Dedifferentiated amniotic fluid mesenchymal stem cell (primary cell): ENCODE measurements around the gene POGZ.
"Not testable (repeated sequence)": the region's sequence is repeated elsewhere in the genome, so short reads cannot be mapped to it uniquely, and the experiment has no call there.

Experiments used
- DNase-seq: peaks from one replicate; pipeline ENCODE4 v3.0.0-alpha.2; 2016; ENCODE audit errors: extremely low spot score

The POGZ gene

GRCh38 chr1:151476083-151476482 is 16.8 kb upstream of the POGZ start:
- DNase-seq: no peak

DNA sequence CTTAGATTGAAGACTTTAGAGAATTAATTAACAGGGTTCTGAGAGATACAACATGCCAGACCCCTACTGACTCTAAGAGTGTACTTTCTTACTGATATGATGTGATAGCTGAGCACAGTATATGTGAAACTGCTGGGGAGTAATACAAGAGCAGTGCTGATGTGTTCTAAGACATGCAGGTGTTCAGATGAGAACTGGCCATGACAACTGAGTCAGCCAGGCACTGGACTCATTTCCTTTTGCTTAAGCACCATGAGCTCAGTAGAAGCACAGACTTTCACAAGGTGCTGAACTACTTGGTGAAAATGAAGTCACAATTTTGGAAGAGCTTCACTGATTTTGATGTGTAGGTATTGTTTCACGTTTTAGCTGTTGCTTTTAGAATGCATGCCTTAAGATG is 15.9 kb upstream of the POGZ start:
- DNase-seq: no peak

GRCh38 chr1:151474745-151475144 is 15.5 kb upstream of the POGZ start:
- no peak for DNase-seq

GRCh38 chr1:151472856-151473731 is 13.8 kb upstream of the POGZ start:
- DNase-seq: peak; percentile 43

DNA sequence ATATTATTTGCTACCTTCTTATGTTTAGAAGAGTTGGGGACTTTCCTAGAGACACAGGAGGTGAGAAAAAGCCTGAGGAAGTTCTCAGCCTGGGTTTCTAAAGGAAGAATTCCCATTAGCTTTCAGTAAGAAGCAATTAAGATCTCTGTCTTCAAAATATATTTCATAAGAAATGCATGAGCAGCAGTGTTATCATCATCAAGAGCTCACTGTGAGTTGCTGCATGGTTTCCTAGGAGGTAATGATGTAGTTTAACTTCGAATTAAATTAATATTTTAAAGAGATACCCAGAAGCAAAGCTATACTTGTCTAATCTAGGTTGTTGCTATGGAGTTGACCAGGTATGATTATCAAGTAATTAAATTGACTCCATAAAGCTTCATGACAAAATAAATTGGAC is 5.7 kb upstream of the POGZ start:
- no peak for DNase-seq

DNA sequence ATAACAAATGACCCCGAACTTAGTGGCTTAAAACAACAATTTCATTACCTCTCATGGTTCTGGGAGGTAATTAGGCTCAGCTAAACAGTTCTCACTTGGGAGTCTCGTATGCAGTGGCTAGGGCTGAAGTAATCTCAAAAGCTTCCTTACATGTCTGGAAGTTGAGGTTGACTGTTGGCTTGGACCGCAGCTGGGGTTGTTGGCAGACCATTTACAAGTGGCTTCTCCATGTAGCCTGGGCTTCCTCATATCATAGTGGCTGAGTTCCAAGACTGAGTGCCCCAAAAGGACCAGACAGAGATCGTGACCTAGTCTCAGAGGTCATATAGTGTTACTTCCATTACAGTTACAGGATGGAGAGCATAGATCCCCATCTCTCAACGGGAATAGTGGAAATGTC is 2.4 kb upstream of the POGZ start:
- DNase-seq: no peak

DNA sequence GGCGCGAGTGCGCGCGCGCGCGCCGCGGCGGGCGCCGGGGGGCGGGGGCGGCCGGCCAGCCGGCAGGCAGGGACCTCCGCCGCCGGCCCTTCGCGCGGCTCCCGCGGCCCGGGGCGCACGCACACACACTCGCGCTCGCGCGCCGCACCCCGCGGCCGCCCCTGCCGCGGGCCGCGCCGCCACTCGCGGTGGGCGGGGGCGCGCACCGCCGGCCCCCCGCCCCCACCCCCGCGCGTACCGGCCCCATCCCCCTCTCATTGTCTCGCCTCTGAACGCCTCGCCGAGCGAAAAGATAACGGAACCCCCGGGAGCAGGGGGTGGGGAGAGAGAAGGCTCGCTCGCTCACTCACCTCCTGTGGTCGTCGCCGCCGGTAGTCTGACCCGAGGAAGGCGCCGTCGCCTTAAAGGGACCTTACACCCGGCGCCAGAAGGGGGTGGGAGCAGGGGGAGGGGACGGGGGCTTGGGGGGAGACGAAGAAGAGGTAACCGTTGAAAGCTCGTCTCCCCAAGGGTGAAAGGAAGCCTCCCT is 428 bp downstream of the POGZ start:
- no peak for DNase-seq

DNA sequence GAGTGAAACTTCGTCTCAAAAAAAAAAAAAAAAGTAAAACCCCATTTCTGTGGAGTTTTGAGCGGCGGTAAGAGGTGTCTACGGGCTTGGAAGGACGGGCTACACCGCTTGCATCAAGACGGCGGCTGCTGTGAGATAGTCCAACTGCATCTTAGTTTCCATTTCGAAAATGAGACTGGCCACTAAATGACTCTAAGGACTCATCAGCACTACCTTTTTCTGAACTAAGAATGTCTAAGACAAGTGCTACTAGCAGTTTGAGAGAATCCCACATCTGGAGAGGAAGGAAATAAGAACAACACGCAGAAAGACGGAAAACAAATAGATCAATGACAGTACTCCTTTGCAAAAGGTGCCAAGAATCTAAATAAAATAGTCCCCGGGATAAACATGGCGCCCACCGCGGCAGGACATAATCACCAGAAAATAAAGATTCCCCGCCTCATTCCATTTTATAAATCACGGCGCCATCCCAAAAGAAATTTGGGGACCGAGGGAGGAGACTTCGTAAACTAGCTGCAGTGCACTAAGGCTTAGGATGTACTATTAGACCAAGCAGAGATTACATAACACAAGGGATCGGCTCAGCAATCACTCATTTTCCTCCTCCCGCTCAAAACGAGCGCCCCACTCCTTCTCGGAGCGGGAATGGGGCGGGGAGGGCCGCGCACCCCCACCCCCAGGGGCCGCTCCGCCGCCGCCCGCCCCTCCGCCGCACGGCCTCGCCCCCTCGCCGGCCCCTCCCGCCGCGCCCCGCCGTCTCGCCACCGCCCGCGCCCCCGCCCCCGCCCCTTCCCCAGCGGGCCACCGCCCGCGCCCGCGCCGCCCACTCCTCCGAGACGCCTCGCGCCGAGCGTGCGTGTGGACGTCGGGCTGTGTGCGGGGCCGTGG is 1.1 kb downstream of the POGZ start:
- peak; percentile 82 for DNase-seq

GRCh38 chr1:151455966-151456365 is 3.3 kb downstream of the POGZ start:
- DNase-seq: no peak

GRCh38 chr1:151455231-151455630 is 4.1 kb downstream of the POGZ start:
- DNase-seq: peak; percentile 44

DNA sequence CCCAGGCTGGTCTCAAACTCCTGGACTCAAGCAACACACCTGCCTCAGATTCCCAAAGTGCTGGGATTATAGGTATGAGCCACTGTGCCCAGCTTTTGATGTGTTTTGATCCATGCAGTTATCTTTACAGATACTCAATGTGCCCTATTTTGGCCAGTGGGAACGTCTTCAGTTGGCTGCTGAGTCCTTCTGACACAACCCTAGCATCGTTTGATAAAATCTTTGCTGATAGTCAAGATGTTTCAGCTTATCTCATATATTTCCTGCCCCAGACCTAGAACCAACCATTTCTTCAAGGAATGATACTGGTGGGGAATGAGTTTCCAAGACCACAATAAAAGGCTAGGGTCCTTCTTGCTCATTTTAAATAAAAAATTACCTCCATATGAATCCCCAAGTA is 11.6 kb downstream of the POGZ start:
- DNase-seq: no peak

DNA sequence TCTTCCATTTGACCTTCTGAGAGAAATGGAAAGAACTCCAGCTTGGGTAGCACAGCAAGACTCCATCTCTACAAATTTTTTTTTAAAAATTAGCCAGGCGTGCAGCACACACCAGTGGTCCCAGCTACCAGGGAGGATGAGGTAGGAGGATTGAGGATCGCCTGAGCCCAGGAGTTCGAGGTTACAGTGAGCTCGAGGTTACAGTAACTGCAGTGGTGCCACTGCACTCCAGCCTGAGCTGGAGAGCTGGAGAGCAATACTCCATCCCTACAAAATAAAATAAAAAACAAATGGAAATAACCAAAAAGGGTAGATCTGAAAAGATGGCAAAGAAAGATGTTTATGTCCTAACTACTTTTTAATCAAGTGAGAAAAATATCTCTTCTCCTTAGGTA is 14.5 kb downstream of the POGZ start:
- no peak for DNase-seq

DNA sequence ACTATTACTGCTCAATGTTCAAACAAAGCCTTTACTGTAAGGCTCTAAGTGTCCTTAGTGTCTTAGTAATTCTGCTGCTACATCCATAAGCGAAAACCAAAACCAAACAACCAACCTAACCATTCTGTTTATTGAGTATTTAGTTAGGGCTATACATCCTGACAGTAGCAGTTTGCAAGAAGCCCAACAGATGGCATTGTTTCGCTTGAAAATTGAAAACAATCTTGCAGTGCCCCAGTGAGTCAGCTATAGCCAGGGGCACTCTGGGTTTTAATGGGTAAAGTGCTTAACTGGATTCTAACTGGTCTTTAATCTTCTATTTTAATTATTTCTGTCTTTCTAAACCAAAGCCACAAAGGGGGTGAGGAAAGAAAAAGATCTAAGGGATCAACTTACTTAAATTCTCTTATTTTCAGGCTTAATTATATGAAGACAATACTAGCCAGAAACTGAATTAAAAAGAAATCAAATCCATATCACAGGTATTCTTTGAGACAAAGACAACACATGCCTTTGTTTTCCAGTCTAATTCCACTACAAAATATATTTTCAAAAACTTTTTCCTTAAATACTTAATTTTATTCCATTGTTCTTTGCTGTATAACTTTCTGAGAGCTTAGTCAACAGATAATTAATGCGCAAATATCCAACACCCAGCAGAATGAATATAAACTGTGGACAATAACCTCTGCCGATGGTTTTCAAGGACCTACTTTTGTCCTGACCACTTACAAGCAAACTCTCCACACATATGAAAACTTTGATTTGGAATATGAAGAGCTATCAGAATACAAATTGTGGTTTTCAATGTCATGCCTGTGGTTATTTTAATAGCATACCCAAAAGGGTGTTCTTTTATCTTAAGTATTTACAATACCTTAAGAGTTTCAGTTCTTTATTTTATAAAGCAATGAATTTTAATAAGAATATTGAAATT is 15.2 kb downstream of the POGZ start:
- peak; percentile 88 for DNase-seq

DNA sequence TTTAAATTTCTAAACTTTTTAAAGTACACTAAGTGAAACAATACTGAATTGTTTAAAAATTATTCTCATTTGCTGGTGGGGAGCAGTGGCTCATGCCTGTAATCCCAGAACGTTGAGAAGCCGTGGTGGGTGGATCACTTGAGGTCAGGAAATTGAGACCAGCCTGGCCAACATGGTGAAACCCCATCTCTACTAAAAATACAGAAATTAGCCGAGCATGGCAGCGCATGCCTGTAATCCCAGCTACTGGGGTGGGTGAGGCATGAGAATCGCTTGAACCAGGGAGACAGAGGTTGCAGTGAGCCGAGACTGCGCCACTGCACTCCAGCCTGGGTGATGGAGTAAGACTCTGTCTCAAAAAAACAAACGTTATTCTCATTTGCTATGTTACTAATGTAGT is 21.9 kb downstream of the POGZ start:
- DNase-seq: not testable (repeated sequence)

- DNase-seq: no peak
Observed at GRCh38 chr1:151436985-151437384, 22.3 kb downstream of the POGZ start.

- DNase-seq: no peak
Observed at GRCh38 chr1:151435174-151435573, 24.1 kb downstream of the POGZ start.

- DNase-seq: not testable (repeated sequence)
Observed at GRCh38 chr1:151433827-151434226, 25.5 kb downstream of the POGZ start.

GRCh38 chr1:151428068-151428467 is 31.2 kb downstream of the POGZ start:
- DNase-seq: no peak

GRCh38 chr1:151425103-151425502 is 34.2 kb downstream of the POGZ start:
- DNase-seq: no peak

DNA sequence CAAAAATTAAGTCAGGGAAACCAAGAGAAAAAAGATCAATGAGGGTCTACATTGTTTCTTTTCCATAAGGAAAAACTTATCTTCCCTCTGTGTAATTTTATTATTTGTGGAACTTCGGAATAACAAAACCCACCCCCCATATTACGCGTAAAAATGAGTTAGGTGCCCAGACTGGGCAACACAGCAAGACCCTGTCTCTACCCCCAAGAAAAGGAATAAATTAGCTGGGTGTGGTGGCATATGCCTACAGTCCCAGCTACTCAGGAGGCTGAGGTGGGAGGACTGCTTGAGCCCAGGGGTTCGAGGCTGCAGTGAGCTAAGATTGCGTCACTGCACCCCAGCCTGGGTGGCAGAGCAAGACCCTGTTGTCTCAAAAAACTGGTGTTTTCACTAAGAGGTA is 39.5 kb downstream of the POGZ start:
- no peak for DNase-seq

- no peak for DNase-seq
Observed at GRCh38 chr1:151418081-151418480, 41.2 kb downstream of the POGZ start.
